ENCODE results near the gene MAP4K3. TPM values are rescaled to one million over a fixed set of nuclear protein-coding genes. Genes with fewer than 3 reads are reported as not detected.
A peak's percentile ranks its signal among the peaks of the same experiment; 100 is the strongest.

Gene MAP4K3
- total RNA-seq, 1 donor from 2014 or later = 58.1 TPM

DNA sequence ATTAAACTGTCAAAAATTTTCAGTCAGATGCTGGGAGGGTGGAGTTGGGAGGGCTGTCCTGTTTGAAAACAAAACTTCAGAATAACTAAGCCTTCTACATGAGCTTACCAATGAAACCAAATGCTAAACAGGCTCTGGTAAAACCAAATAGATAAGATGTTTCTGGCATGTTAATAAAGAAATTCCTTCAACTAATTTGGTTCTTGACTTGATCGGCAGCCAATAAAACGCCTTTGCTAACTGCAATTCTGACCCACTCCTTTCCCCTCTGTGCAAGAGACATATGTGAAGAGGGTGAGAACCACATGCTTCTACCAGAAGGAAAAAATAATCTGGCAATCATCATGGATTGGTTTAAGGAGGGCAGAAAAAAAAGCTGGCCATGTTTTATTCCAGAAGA, 20.9 kb downstream of the MAP4K3 start:
- H3K4me2 ChIP-seq (ENCODE audit: low read length) = peak overlapping the region; percentile 18
- H3K4me3 Mint-ChIP-seq (ENCODE audit: unreplicated experiment) = no peak overlapping the region
- H3K9me3 ChIP-seq (ENCODE audit: insufficient read depth, low read depth, low read length) = no peaks in the 10 kb centered on the region
- TF ChIP-seq EZH2 (IDR thresholded peaks at IDR 0.05; ENCODE audit: insufficient read depth, low read length) = no peak
- TF ChIP-seq, protein P1, sequence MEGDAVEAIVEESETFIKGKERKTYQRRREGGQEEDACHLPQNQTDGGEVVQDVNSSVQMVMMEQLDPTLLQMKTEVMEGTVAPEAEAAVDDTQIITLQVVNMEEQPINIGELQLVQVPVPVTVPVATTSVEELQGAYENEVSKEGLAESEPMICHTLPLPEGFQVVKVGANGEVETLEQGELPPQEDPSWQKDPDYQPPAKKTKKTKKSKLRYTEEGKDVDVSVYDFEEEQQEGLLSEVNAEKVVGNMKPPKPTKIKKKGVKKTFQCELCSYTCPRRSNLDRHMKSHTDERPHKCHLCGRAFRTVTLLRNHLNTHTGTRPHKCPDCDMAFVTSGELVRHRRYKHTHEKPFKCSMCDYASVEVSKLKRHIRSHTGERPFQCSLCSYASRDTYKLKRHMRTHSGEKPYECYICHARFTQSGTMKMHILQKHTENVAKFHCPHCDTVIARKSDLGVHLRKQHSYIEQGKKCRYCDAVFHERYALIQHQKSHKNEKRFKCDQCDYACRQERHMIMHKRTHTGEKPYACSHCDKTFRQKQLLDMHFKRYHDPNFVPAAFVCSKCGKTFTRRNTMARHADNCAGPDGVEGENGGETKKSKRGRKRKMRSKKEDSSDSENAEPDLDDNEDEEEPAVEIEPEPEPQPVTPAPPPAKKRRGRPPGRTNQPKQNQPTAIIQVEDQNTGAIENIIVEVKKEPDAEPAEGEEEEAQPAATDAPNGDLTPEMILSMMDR (IDR thresholded peaks at IDR 0.05; ENCODE audit: insufficient read depth, low read depth, low read length) = no peak
- no peak overlapping the region for H3K4me3 ChIP-seq (ENCODE audit: insufficient read depth, low read depth, low read length)
- no peak overlapping the region for H3K9ac ChIP-seq (ENCODE audit: low read length)
- DNase-seq (ENCODE audit: low read depth) (peak; percentile 75), FAIRE-seq (no peak)
- peaks cover 4% of the 10 kb centered on the region for H3K36me3 Mint-ChIP-seq (ENCODE audit: low read depth, unreplicated experiment)
- no peaks in the 10 kb centered on the region for H3K27me3 Mint-ChIP-seq (ENCODE audit: low read depth, unreplicated experiment)
- no peaks in the 10 kb centered on the region for H3K27me3 ChIP-seq (ENCODE audit: insufficient read depth, low read length)
- H3K79me2 ChIP-seq (ENCODE audit: insufficient read depth, low read length) = peaks cover 99% of the 10 kb centered on the region
- no peak overlapping the region for H3K27ac Mint-ChIP-seq (ENCODE audit: unreplicated experiment)
- no peak overlapping the region for H3K27ac ChIP-seq (ENCODE audit: low read depth, low read length)
- H3K9me3 Mint-ChIP-seq (ENCODE audit: unreplicated experiment) = no peaks in the 10 kb centered on the region
- peaks cover 63% of the 10 kb centered on the region for H4K20me1 ChIP-seq (ENCODE audit: insufficient read depth, low read length)
- peaks cover 40% of the 10 kb centered on the region for H3K4me1 Mint-ChIP-seq (ENCODE audit: low read depth, unreplicated experiment)
- H2AFZ ChIP-seq (ENCODE audit: low read depth, low read length) = no peak overlapping the region
- H3K36me3 ChIP-seq (ENCODE audit: insufficient read depth, low read length) = no peaks in the 10 kb centered on the region
- peaks cover 18% of the 10 kb centered on the region for H3K4me1 ChIP-seq (ENCODE audit: insufficient read depth, low read length)

DNA sequence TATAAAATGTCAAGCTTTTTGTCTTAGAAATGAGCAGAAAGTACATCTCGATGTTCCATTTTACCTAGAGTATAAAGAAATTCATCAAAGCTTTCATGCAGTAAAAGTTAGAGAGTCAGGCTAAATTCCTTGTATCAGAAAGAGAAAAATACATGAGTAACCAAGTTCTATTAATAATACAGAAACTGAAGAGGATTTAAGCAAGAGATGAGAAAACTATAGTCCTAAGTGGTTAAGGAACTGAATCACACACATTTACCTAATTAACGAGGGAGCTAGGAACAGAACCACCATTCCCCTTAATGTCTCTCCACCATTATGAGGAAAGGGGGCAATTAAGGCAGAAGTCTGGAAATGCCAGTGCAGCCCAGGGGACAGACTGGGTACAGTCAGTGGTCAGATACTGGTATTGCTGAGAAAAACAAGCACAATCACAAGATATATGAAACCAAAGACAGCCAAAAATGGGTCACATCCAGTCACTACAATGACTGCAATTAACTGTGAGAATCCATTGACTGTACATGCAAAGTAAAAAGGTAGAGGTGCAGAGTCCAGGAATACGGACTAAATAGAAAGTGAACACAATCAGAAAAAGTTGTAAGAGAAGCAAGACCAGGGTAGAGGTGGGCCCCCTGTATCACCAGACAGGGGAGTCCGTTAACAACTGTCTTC, 23.9 kb downstream of the MAP4K3 start:
- DNase-seq (ENCODE audit: low read depth) = no peak
- Mint-ChIP-seq H3K27ac (ENCODE audit: unreplicated experiment) (no peak overlapping the region), H3K36me3 (ENCODE audit: low read depth, unreplicated experiment) (peaks cover 2% of the 10 kb centered on the region), H3K4me1 (ENCODE audit: low read depth, unreplicated experiment) (peaks cover 56% of the 10 kb centered on the region), H3K4me3 (ENCODE audit: unreplicated experiment) (no peak overlapping the region), H3K9me3 (ENCODE audit: unreplicated experiment) (no peaks in the 10 kb centered on the region), H3K27me3 (ENCODE audit: low read depth, unreplicated experiment) (no peaks in the 10 kb centered on the region)
- H3K9ac ChIP-seq (ENCODE audit: low read length) = no peak overlapping the region
- H3K4me2 ChIP-seq (ENCODE audit: low read length) = peak overlapping the region; percentile 77
- peaks cover 99% of the 10 kb centered on the region for H3K79me2 ChIP-seq (ENCODE audit: insufficient read depth, low read length)
- H3K27me3 ChIP-seq (ENCODE audit: insufficient read depth, low read length) = no peaks in the 10 kb centered on the region
- peaks cover 25% of the 10 kb centered on the region for H3K4me1 ChIP-seq (ENCODE audit: insufficient read depth, low read length)
- FAIRE-seq = peak; percentile 13
- no peaks in the 10 kb centered on the region for H3K9me3 ChIP-seq (ENCODE audit: insufficient read depth, low read depth, low read length)
- H2AFZ ChIP-seq (ENCODE audit: low read depth, low read length) = no peak overlapping the region
- H3K36me3 ChIP-seq (ENCODE audit: insufficient read depth, low read length) = no peaks in the 10 kb centered on the region
- no peak overlapping the region for H3K4me3 ChIP-seq (ENCODE audit: insufficient read depth, low read depth, low read length)
- peak overlapping the region; percentile 2 for H3K27ac ChIP-seq (ENCODE audit: low read depth, low read length)
- TF ChIP-seq, protein P1 (IDR thresholded peaks at IDR 0.05; ENCODE audit: insufficient read depth, low read depth, low read length) = no peak
- no peak for TF ChIP-seq EZH2 (IDR thresholded peaks at IDR 0.05; ENCODE audit: insufficient read depth, low read length)
- peaks cover 54% of the 10 kb centered on the region for H4K20me1 ChIP-seq (ENCODE audit: insufficient read depth, low read length)

Data from astrocyte (in vitro differentiated cells and primary cell).